ENCODE results near the gene SNX2. TPM values are rescaled to one million over a fixed set of nuclear protein-coding genes. Genes with fewer than 3 reads are reported as not detected.
"Not testable (repeated sequence)": the region's sequence is repeated elsewhere in the genome, so short reads cannot be mapped to it uniquely, and the experiment has no call there.

Gene SNX2
- total RNA-seq, 2 experiments from 2014 or later, result 47.3 to 48.0 TPM

DNA sequence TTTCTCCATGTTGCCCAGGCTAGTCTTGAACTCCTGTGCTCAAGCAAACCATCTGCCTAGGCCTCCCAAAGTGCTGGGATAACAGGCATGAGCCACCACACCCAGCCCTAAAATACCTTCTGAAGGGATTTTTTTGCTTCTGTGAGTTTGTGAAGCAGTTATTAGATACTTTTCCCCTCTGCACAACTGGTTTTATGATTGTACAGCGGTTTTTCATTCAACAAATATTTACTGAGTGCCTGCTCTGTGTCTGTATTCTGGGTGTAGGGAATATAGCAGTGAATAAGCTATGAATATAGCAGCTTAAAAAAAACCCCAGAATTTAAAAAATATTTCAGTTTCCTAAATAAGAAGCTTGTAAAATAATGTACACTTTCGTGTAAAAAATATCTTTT is 72.8 kb downstream of the SNX2 start:
- CTCF ChIA-PET, result interaction anchor here (0.5 to 1.1 kb wide), 3 partner anchors 17 to 129 kb away, joined by 3 to 5 read pairs (median 3); no protein-coding TSS in a partner anchor
- peaks cover 16% of the 10 kb centered on the region for H3K4me1 Mint-ChIP-seq (ENCODE audit: low read depth)
- H3K27me3 Mint-ChIP-seq (ENCODE audit: low read depth), result peaks cover 5% of the 10 kb centered on the region
- no peak overlapping the region for H3K27ac Mint-ChIP-seq
- H3K9me3 Mint-ChIP-seq, result no peaks in the 10 kb centered on the region
- no peak overlapping the region for H3K4me3 Mint-ChIP-seq
- no peaks in the 10 kb centered on the region for H3K36me3 Mint-ChIP-seq (ENCODE audit: low read depth)
- no peak for DNase-seq
- intact Hi-C loops (cut with micrococcal nuclease), result loop anchor here (5.0 to 10.0 kb wide), 3 partner anchors 575 to 883 kb away; partner anchors contain the start of genes CEP120, CSNK1G3 and SRFBP1

DNA sequence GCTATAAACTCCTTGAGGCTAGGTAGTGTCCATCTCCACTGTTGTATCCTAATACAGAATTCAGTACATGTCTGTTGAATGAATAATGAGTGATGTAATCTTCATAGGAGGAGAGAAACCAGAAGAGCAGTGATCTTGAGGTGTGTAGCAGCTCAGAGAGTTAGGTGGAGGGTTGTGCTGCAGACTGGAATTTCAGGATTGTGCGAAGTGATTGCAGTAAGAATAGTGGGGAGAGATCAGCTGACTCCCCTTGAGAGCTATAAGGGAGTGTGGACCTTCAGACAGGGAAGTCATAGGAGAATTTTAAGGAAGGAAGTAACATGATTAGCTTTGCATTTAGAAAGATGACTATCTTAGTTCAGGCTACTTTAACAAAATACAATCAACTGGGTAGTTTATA is 74.9 kb downstream of the SNX2 start:
- intact Hi-C loops (cut with micrococcal nuclease), result loop anchor here (5.0 to 10.0 kb wide), 3 partner anchors 573 to 885 kb away; partner anchors contain the start of genes CEP120, CSNK1G3 and SRFBP1
- Mint-ChIP-seq H3K4me3 (no peak overlapping the region), H3K27ac (no peak overlapping the region), H3K9me3 (no peaks in the 10 kb centered on the region), H3K4me1 (ENCODE audit: low read depth) (peaks cover 5% of the 10 kb centered on the region), H3K27me3 (ENCODE audit: low read depth) (peaks cover 5% of the 10 kb centered on the region), H3K36me3 (ENCODE audit: low read depth) (no peaks in the 10 kb centered on the region)
- CTCF ChIA-PET, result no interaction called here
- no peak for DNase-seq

DNA sequence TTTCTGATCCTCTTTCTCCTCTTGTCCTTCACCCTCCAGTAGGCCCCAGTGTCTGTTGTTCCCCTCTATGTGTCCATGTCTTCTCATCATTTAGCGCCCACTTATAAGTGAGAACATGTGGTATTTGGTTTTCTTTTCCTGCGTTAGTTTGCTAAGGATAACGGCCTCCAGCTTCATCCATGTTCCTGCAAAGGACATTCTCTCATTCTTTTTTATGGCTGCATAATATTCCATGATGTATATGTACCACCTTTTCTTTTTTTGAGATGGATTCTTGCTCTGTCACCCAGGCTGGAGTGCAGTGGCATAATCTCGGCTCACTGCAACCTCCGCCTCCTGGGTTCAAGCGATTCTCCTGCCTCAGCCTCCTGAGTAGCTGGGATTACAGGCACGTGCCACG is 82.7 kb downstream of the SNX2 start:
- DNase-seq; H3K36me3 Mint-ChIP-seq (ENCODE audit: low read depth); CTCF ChIA-PET; intact Hi-C loops (cut with micrococcal nuclease); H3K9me3 Mint-ChIP-seq; H3K4me3 Mint-ChIP-seq; H3K27ac Mint-ChIP-seq; H3K27me3 Mint-ChIP-seq (ENCODE audit: low read depth); H3K4me1 Mint-ChIP-seq (ENCODE audit: low read depth): not testable (repeated sequence)

DNA sequence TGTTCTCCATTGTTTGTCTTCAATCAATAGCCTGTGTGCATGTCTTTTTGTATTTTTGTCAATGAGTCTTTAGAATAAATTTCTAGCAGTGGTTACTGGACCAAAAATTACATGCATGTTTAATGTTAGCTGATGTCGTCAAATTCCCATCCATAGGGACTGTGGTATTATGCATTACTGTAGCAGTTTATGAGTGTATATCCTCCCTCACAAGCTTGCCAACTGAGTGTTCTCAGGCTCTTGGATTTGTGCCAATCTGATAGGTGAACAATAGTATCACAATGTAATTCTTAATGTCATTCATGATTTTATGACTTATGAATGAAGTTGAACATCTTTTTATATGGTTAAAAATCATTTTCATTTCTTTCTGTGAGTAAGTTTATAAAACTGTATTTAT is 83.6 kb downstream of the SNX2 start:
- CTCF ChIA-PET, result no interaction called here
- DNase-seq, result no peak
- H3K4me3 Mint-ChIP-seq, result no peak overlapping the region
- H3K36me3 Mint-ChIP-seq (ENCODE audit: low read depth), result peaks cover 4% of the 10 kb centered on the region
- peaks cover 4% of the 10 kb centered on the region for H3K27me3 Mint-ChIP-seq (ENCODE audit: low read depth)
- intact Hi-C loops (cut with micrococcal nuclease), result no loop called here
- H3K9me3 Mint-ChIP-seq, result peaks cover 3% of the 10 kb centered on the region
- H3K27ac Mint-ChIP-seq, result no peak overlapping the region
- no peaks in the 10 kb centered on the region for H3K4me1 Mint-ChIP-seq (ENCODE audit: low read depth)

DNA sequence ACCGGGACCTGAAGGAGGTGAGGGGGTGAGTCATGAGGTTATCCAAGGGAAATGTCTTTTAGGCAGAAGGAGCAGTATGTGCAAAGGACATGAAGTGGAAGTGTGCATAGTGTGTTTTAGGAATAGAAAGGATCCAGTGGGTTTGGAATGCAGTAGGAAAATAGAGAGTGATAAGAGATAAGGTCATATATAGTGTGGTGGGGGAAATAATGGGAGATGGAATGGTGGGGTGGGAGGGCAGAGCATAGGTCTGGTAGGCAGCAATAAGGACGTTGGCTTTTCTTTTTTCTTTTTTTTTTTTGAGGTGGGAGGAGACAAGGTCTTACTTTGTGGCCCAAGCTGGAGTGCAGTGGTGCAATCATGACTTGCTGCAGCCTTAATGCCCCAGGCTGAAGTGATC is 88.4 kb downstream of the SNX2 start:
- Mint-ChIP-seq H3K36me3 (ENCODE audit: low read depth) (peaks cover 1% of the 10 kb centered on the region), H3K9me3 (no peaks in the 10 kb centered on the region), H3K4me1 (ENCODE audit: low read depth) (no peaks in the 10 kb centered on the region), H3K4me3 (no peak overlapping the region), H3K27me3 (ENCODE audit: low read depth) (peaks cover 4% of the 10 kb centered on the region), H3K27ac (no peak overlapping the region)
- CTCF ChIA-PET, result no interaction called here
- DNase-seq, result no peak
- intact Hi-C loops (cut with micrococcal nuclease), result no loop called here

DNA sequence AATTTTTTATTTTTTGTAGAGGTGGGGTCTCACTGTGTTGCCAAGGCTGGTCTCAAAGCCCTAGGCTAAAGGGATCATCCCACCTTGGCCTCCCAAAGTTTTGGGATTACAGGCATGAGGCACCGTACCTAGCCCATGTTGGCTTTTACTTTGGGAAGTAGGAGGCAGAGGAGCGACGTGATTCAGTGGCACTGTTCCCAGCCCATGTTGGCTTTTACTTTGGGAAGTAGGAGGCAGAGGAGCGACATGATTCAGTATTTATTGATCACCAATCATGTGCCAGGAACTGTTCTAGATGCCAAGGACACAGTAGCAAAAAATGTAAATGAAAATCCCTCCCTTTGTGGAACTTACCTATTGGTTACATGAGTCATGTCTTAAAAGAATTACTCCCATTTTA is 88.8 kb downstream of the SNX2 start:
- intact Hi-C loops (cut with micrococcal nuclease), result no loop called here
- no peak overlapping the region for H3K27ac Mint-ChIP-seq
- no peaks in the 10 kb centered on the region for H3K9me3 Mint-ChIP-seq
- H3K36me3 Mint-ChIP-seq (ENCODE audit: low read depth), result peaks cover 1% of the 10 kb centered on the region
- CTCF ChIA-PET, result no interaction called here
- no peak for DNase-seq
- no peak overlapping the region for H3K4me3 Mint-ChIP-seq
- H3K4me1 Mint-ChIP-seq (ENCODE audit: low read depth), result no peaks in the 10 kb centered on the region
- H3K27me3 Mint-ChIP-seq (ENCODE audit: low read depth), result peaks cover 4% of the 10 kb centered on the region

DNA sequence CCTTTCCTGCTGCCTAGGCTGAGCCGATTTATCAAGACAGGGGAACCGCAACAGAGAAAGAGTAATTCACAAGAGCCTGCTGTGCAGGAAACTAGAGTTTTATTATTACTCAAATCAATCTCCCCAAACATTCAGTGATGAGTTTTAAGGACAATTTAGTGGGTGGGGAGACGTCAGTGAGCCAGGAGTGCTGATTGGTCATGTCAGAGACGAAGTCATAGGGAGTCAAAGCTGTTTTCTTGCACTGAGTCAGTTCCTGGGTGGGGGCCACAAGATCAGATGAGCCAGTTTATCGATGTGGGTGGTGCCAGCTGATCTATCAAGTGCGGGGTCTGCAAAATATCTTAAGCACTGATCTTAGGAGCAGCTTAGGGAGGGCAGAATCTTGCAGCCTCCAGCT is 89.5 kb downstream of the SNX2 start:
- H3K9me3 Mint-ChIP-seq, result no peaks in the 10 kb centered on the region
- no peak for DNase-seq
- H3K27me3 Mint-ChIP-seq (ENCODE audit: low read depth), result peaks cover 4% of the 10 kb centered on the region
- H3K36me3 Mint-ChIP-seq (ENCODE audit: low read depth), result peaks cover 1% of the 10 kb centered on the region
- intact Hi-C loops (cut with micrococcal nuclease), result no loop called here
- H3K27ac Mint-ChIP-seq, result no peak overlapping the region
- no peak overlapping the region for H3K4me3 Mint-ChIP-seq
- H3K4me1 Mint-ChIP-seq (ENCODE audit: low read depth), result no peaks in the 10 kb centered on the region
- CTCF ChIA-PET, result no interaction called here

DNA sequence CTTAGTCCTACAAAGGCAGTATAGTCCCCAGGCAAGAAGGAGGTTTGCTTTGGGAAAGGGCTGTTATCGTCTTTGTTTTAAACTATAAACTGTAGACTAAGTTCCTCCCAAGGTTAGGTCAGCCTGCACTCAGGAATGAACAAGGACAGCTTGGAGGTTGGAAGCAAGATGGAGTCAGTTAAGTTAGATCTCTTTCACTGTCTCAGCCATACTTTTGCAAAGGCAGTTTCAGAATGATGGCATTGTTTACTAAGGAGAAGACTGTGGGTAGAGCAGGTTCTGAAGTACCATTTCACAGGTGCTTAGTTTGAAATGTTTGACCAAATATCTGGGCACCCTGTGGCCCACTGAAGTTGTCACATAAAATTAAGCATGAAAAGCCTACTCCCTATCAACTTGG is 90.0 kb downstream of the SNX2 start:
- intact Hi-C loops (cut with micrococcal nuclease), result no loop called here
- Mint-ChIP-seq H3K27me3 (ENCODE audit: low read depth) (peaks cover 4% of the 10 kb centered on the region), H3K36me3 (ENCODE audit: low read depth) (peaks cover 1% of the 10 kb centered on the region), H3K9me3 (no peaks in the 10 kb centered on the region), H3K4me1 (ENCODE audit: low read depth) (no peaks in the 10 kb centered on the region), H3K27ac (no peak overlapping the region), H3K4me3 (no peak overlapping the region)
- CTCF ChIA-PET, result no interaction called here
- no peak for DNase-seq

DNA sequence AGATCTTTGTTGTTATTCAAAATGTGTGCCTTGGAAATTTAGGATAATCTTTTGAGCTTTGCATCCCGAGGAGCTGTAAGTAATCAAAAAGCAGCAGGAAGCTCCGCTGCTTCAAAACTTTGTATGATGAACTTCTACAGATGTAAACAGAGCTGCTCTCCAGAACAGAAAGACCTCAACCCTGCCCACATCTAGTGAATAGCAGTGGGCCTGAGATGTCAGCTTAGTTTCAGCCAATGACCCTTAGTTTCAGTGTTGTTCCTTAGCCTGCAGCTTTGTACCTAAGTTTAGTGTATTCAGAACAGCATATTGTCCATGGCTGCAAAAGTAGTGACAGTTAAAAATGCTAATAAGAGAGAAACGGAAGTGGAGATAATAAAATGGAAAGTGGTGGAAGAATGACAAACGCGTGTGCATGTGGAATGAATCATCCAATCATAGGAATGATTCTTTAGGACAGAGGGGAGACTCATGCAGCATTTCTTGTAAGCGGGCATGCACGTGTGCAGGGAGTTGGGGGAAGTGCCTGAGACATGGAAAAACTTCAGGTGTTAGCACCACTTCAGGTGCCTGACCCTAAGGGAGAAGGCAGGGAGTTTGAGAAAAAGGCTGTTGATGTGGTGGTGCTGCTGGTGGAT is 95.5 kb downstream of the SNX2 start:
- no peak overlapping the region for H3K4me3 Mint-ChIP-seq
- intact Hi-C loops (cut with micrococcal nuclease), result no loop called here
- no peaks in the 10 kb centered on the region for H3K9me3 Mint-ChIP-seq
- CTCF ChIA-PET, result interaction anchor here (1.0 kb wide), 1 partner anchor 11 kb away, joined by 3 read pairs; no protein-coding TSS in a partner anchor
- no peaks in the 10 kb centered on the region for H3K4me1 Mint-ChIP-seq (ENCODE audit: low read depth)
- H3K27me3 Mint-ChIP-seq (ENCODE audit: low read depth), result no peaks in the 10 kb centered on the region
- no peaks in the 10 kb centered on the region for H3K36me3 Mint-ChIP-seq (ENCODE audit: low read depth)
- no peak for DNase-seq
- H3K27ac Mint-ChIP-seq, result no peak overlapping the region

DNA sequence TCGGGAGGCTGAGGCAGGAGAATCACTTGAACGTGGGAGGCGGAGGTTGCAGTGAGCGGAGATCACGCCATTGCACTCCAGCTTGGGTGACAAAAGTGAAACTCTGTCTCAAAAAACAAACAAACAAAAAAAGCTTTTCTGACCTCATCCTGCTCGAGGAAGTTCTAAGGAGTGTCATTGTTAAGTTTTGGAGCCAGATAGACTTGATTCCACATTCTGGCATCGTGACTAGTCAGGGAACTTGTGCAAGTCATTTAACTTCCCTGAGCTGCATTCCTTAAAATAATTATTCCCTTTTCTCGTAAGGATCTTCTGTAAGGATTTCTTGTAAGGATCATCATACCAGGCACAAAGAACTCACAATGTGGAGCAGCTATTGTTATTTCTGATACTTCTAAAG is 96.8 kb downstream of the SNX2 start:
- intact Hi-C loops (cut with micrococcal nuclease), result no loop called here
- Mint-ChIP-seq H3K4me1 (ENCODE audit: low read depth) (no peaks in the 10 kb centered on the region), H3K4me3 (no peak overlapping the region), H3K36me3 (ENCODE audit: low read depth) (no peaks in the 10 kb centered on the region), H3K27me3 (ENCODE audit: low read depth) (no peaks in the 10 kb centered on the region), H3K9me3 (no peaks in the 10 kb centered on the region), H3K27ac (no peak overlapping the region)
- DNase-seq, result no peak
- CTCF ChIA-PET, result no interaction called here

DNA sequence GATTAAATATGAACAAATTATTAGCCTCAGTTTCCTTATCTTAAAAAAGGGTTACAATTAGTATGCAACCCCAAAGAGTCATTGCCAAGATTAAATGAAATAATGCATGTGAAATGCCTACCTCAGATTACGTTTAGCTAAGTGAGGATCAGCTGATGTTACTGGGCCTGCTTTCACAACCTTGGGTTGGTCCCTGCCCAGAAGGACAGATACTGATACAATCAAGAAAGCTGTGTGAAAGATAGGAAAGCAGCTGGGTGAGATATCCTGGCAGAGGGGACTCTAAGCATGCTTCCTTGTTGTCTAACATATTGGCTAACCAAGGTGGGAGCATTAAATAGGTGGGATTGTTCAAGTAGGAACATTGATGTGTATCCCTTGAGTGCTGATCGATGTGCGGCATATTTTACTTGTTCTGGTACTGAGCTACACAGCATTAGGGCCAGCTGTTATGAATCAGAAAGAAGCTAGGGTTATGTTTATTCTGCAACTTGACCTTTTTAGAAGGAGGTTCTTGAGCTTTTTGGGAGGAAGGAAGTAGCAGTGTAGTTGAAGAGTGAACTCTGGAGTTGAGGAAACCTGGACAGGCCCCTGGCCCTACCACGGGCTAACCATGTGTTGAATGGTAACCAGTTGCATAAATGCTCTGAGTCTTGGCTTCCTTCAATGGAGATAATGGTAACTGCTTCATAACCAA is 99.4 kb downstream of the SNX2 start:
- Mint-ChIP-seq H3K27ac (no peak overlapping the region), H3K36me3 (ENCODE audit: low read depth) (no peaks in the 10 kb centered on the region), H3K27me3 (ENCODE audit: low read depth) (no peaks in the 10 kb centered on the region), H3K4me3 (no peak overlapping the region), H3K9me3 (no peaks in the 10 kb centered on the region), H3K4me1 (ENCODE audit: low read depth) (no peaks in the 10 kb centered on the region)
- no peak for DNase-seq
- intact Hi-C loops (cut with micrococcal nuclease), result no loop called here
- CTCF ChIA-PET, result interaction anchor here (1.2 kb wide), 1 partner anchor 11 kb away, joined by 3 read pairs; no protein-coding TSS in a partner anchor

DNA sequence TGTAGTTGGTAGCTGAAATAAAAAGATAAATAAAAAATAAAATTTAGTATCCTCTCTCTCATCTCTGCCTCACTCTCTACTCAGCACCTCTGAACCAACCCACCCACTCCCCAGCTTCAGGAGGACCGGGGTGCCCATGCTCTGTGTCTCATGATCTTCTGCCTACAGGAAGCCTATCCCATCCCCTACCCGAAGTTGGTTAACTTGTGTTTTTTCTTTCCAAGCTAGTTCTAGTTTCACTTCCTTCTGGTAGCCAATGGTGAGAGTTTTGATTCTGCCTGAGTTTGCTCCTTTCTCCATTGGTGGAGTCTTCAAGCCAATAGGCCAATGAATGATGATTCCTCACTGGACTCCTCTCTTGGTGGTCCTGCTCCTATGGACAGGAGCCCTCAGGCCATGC is 102.6 kb downstream of the SNX2 start:
- Mint-ChIP-seq H3K9me3 (no peaks in the 10 kb centered on the region), H3K4me3 (no peak overlapping the region), H3K27me3 (ENCODE audit: low read depth) (no peaks in the 10 kb centered on the region), H3K36me3 (ENCODE audit: low read depth) (no peaks in the 10 kb centered on the region), H3K4me1 (ENCODE audit: low read depth) (no peaks in the 10 kb centered on the region), H3K27ac (no peak overlapping the region)
- DNase-seq, result no peak
- intact Hi-C loops (cut with micrococcal nuclease), result no loop called here
- CTCF ChIA-PET, result interaction anchor here (0.6 kb wide), 1 partner anchor 173 kb away, joined by 3 read pairs; no protein-coding TSS in a partner anchor

DNA sequence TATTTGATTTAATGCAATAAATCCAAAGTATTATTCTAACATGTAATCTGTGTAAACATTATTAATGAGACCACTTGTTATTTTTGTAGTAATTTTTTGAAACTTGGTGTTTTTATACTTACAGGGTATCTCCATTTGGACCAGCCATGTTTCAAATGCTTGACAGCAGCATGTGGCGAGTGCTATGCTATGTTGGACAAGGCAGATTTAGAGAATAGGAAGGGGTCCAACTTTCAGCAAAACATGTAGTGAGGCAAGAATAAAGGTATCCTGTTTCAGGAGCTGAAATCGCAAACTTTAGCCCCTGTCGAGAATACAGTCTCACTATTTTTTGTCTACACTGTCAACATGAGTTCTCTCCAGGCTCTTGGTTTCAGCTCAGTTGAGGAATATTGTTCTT is 104.2 kb downstream of the SNX2 start:
- H3K4me3 Mint-ChIP-seq, result no peak overlapping the region
- H3K9me3 Mint-ChIP-seq, result no peaks in the 10 kb centered on the region
- DNase-seq, result no peak
- no peaks in the 10 kb centered on the region for H3K36me3 Mint-ChIP-seq (ENCODE audit: low read depth)
- no peaks in the 10 kb centered on the region for H3K27me3 Mint-ChIP-seq (ENCODE audit: low read depth)
- H3K4me1 Mint-ChIP-seq (ENCODE audit: low read depth), result no peaks in the 10 kb centered on the region
- H3K27ac Mint-ChIP-seq, result no peak overlapping the region
- CTCF ChIA-PET, result interaction anchor here (0.6 kb wide), 1 partner anchor 154 kb away, joined by 3 read pairs; no protein-coding TSS in a partner anchor
- intact Hi-C loops (cut with micrococcal nuclease), result no loop called here

Data from activated naive CD4-positive, alpha-beta T cell treated with anti-CD3 and anti-CD28 coated beads for 36 hours (primary cell).